Right ventricle myocardium superior (tissue), 1 donor: ENCODE data around the gene PRELP. TPM values are rescaled to one million over a fixed set of nuclear protein-coding genes. Genes with fewer than 3 reads are reported as not detected.

Experiments used
- ATAC-seq: fragments of 200-7000 bp; cut with Tn5 transposase; one replicate; pipeline ENCODE4 v1.9.1; 2020; ENCODE audit warnings: mild to moderate bottlenecking; ENCODE audit not compliant: poor library complexity
- DNase-seq: peaks from one replicate; pipeline ENCODE4 v3.0.0-alpha.2; 2020
- intact Hi-C: fragments of 100-400 bp; cut with DNase I; formaldehyde crosslinking; loops from one replicate; pipeline ENCODE4 v1.11.2; 2022
- total RNA-seq: library from RNA; stranded (reverse); fragmentation: NEBNext Ultra II Directional; extraction: Animal tissue kit (Norgen Biotek cat#: 25700); gene quantifications from one replicate; pipeline ENCODE4 v1.2.1, GENCODE V29; 2021
- donor health status: DM: no; HTN: yes; CAD: no; lungs with severe emphysema.

Gene PRELP
- total RNA-seq, 1 donor from 2014 or later, result 22.9 TPM

DNA sequence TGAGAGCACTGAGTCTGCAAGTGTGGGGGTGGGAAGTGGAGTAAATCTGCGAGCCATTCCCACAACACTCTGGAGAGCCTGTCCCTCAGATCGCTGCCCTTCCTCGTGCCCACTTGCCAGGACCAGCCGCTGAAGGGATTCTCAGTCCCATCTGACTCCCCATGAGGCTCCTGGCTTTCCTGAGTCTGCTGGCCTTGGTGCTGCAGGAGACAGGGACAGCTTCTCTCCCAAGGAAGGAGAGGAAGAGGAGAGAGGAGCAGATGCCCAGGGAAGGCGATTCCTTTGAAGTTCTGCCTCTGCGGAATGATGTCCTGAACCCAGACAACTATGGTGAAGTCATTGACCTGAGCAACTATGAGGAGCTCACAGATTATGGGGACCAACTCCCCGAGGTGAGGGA is 20.2 kb downstream of the PRELP start:
- no peak for ATAC-seq
- DNase-seq, result no peak
- intact Hi-C loops, result no loop called here

DNA sequence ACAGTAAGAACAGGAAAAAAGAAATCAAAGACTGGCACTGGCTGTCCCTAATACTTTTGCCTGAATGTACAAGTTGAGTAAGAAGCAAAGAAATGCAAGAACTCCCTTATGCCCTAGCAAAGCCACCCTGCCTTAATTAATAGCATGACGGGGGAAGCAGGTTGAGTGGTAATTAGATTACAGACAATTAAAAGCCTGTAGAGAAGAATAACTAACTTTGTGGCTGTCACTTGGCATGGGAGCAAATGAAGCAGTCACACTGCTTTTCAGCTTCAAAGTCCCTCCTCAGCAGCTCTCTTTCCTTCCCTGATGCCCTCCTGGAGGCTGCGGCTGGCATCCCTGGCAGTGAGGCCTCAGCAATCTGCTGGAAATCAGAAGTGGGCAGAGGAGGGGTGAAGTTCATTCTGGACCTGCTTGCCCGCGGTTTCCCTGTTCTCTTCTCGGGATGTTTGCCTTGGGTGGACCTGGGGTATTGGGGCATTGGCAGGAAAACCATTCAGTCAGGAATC is 21.7 kb downstream of the PRELP start:
- no peak for DNase-seq
- no peak for ATAC-seq
- intact Hi-C loops, result no loop called here

DNA sequence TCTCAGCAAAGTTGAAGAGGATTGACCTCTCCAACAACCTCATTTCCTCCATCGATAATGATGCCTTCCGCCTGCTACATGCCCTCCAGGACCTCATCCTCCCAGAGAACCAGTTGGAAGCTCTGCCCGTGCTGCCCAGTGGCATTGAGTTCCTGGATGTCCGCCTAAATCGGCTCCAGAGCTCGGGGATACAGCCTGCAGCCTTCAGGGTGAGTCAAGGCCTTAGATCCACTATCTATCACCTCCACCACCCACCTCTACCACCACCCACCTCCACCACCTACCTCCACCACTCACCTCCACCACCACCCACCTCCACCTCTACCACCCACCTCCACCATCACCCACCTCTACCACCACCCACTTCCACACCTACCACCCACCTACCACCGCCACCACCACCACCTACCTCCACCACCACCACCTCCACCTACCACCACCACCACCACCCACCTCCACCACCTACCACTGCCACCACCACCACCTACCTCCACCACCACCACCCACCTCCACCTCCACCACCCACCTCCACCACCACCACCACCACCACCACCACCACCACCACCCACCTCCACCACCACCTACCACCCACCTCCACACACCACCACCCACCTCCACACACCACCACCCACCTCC is 24.2 kb downstream of the PRELP start:
- intact Hi-C loops, result loop anchor here (10.0 kb wide), 1 partner anchor 275 kb away; no protein-coding TSS in a partner anchor
- no peak for ATAC-seq
- no peak for DNase-seq

DNA sequence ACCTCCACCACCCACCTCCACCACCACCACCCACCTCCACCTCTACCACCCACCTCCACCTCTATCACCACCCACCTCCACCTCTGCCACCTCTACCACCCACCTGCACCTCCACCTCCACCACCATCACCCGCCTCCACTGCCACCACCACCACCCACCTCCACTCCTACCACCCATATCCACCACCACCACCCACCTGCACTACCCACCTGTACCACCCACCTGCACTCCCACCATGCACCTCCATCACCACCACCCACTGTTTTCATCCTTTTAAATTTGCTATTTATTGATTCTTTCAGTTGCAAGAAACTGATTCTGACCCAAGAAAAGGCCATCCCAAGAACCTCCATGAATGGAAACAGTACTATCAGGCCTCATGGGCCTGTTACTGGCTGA is 24.7 kb downstream of the PRELP start:
- no peak for DNase-seq
- intact Hi-C loops, result loop anchor here (10.0 kb wide), 1 partner anchor 275 kb away; no protein-coding TSS in a partner anchor
- ATAC-seq, result no peak

DNA sequence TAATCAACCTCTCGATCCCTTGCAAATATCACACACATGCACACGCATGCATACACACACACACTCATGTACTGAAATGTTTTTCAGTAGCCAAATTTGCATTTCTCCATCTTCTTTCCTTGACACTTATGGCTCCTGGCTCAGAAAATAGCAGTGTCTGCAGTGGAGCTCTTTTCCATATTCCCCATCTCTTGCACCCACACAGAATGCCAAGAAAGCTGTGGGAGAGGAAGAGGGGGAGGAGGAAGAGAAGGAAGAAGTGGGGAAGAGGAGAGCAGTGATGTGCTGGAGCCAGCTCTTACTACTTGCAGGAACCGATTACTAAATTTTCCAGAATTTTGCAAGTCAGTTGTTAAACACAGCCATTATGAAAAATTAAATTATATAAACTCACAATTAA is 28.2 kb downstream of the PRELP start:
- no peak for ATAC-seq
- intact Hi-C loops, result loop anchor here (2.0 to 10.0 kb wide), 2 partner anchors 199 to 271 kb away; no protein-coding TSS in a partner anchor
- no peak for DNase-seq

DNA sequence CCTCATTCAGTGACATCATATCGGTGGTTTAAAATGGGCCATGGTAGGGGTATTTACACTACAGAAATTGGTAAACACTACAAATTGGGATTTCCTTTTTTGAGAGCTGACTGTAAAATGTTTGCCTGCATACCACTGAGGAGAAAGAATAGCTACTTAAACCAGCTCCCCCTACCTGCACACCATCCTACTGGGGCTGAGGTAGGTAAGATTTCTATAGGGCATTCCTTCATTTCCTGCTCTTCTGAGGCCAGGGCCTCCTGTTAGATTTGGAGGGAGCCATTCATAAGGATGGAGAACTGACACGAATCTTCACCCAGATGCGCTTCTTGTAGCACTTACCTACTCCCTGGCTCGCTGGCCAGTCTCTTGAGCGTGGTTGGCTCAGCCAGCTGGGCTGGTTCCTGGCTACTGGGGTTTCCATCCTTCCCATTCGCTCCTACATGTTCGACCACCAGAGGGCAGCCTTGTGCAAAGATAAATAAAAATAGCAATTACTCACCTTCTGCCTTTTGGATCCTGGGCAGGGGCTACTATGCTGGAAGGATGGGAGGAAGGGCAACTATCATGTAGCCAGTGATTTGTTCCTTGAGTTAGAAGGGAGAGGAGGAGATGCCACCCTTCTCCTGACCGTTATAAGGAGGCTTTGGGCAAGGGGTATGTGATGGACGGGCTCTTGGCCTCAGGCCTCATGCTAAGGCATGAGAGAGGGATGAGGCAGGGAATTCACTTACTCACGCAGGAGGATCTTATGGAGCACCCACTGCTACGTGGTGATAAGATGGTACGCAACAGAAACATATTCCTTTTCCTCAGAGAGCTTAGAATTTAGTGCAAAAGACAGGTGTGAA is 29.0 kb downstream of the PRELP start:
- DNase-seq (peak; percentile 85), ATAC-seq (peak; percentile 64)
- intact Hi-C loops, result loop anchor here (2.0 to 10.0 kb wide), 4 partner anchors 103 to 270 kb away; partner anchors contain the start of gene ATP2B4

DNA sequence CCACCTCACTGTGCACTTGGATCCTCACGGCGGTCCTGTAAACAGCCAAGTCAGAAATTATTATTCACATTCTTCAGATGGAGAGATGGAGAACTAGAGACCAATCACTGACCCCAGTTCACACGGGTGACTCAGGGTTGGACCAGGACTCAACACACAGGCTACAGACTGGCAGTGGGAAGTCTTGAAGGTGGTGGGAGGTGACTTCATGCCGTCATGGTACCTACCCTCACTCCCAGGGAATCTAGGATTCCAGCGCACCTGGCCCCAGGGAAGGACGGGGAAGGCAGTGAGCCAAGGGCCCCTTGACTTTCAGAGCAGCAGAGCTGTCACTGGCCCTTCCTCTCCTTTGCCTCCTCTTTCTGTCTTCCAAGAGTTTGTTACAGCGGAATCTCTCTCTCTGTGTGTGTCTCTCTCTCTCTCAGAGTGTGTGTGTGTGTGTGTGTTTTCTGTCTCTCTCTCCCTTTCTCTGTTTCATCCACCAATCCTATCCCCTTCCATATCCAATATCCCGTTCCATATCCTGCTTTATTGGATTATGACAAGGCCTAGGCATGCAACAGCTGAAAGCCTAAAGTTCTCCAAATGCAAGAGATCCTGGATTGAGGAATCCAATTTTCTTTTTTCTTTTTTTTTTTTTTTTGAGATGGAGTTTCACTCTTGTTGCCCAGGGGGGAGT is 30.1 kb downstream of the PRELP start:
- intact Hi-C loops, result loop anchor here (2.0 to 10.0 kb wide), 4 partner anchors 102 to 269 kb away; partner anchors contain the start of gene ATP2B4
- no peak for DNase-seq
- no peak for ATAC-seq

DNA sequence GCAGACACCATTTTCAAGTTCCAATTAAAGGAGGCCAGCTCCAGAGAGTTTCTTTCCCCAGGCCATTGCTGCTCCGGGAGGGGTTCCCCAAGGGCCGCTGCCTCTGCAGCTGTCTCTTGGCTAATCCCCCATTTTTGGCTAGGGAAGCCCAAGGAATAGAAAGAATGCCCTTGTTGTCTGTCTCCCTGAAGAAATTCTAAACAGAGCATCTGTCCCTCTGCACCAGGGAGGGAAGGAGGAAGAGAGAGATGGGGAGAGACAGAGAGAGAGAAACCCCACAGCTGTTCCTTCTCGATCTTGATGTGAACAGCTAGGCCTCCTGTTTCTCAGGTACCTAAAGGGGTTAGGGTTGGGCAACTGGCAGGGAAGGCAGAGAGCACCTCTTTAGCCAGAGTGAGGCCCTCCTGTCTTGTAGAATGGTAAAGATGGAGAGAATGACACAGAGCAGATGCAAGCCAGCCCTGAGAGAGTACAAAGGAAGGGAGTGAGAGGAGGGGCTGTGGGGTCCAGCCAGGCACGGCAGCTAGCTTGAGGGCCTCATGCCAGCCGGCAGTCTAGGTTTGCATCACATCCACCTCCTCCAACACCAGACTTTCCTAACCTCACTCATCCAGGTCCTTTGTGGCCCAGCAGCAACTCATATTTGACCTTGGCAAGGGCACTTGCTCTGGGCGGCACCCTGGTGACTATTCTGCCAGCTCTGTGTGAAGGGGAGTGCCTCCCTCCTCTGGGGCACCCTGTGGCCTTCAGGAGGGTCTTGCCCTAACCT is 31.4 kb downstream of the PRELP start:
- no peak for DNase-seq
- peak; percentile 51 for ATAC-seq
- intact Hi-C loops, result loop anchor here (5.0 to 10.0 kb wide), 3 partner anchors 100 to 268 kb away; partner anchors contain the start of gene ATP2B4

DNA sequence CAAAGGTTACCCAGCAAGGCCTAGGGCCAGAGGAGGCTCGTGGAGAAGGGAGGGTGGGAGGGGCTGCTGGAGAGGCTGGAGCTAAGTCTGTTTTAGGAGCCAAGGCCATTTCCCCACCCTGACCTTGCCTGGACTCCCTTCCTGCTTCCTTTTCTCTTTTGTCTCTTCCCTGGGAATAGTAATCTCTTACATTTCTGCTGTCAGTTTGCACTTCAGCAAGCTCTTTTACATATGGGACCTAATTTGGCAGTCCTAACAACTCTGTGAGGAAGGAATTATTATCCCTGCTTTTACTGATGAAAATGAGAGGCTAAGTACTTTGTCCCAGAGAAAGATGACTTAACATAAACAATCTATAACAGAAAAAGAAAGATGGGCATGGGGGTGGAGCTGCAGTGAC is 32.2 kb downstream of the PRELP start:
- no peak for DNase-seq
- peak; percentile 6 for ATAC-seq
- intact Hi-C loops, result loop anchor here (5.0 to 10.0 kb wide), 3 partner anchors 100 to 267 kb away; partner anchors contain the start of gene ATP2B4

DNA sequence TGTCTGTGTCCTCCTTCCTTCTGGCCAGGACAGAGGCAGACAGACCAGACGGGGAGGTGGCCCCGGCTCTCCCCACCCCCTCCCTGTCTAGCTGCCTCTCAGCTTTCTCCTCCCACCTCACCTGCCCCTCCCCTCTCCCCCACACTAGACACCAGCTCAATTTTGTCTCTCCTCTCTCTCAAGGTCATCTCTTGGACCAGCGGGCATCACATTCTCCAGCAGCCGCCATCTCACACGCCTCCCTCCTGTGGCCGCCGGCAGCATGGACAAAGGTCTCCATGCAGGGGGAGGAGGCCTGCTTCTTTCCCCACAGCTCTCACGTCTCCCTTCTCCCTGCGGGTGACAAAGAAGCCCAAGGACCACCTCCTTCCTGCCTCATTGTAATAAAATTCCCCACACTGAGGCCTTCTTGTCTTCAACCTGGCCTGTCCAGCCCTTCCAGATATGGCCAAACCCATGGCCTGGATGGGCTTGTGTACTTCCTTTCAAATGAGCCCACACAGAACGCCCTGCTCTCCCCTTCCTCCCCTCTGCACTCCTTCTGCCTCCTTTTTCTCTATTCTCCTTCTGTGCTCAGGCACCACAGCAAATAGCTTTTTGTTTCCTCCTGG is 33.0 kb downstream of the PRELP start:
- intact Hi-C loops, result loop anchor here (5.0 to 10.0 kb wide), 3 partner anchors 99 to 266 kb away; partner anchors contain the start of gene ATP2B4
- no peak for DNase-seq
- ATAC-seq, result peak; percentile 55

DNA sequence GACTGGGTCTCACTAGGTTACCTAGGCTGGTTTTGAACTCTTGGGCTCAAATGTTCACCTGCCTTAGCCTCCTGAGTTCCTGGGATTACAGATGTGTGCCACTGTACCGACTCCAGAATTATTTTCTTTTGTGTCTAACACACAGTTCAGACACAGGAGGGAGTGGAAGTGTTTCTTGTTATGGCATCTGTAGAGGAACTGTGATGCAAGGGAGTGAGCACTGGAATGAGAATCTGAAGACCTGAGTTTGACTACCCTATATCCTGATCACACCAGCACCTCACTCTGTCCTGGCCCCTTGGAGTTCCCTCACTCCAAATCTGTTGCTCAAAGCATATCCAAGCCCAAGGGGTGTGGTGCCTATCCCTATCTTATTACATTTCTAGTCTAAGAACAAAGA is 33.5 kb downstream of the PRELP start:
- ATAC-seq, result no peak
- intact Hi-C loops, result loop anchor here (5.0 to 10.0 kb wide), 3 partner anchors 98 to 266 kb away; partner anchors contain the start of gene ATP2B4
- DNase-seq, result no peak

DNA sequence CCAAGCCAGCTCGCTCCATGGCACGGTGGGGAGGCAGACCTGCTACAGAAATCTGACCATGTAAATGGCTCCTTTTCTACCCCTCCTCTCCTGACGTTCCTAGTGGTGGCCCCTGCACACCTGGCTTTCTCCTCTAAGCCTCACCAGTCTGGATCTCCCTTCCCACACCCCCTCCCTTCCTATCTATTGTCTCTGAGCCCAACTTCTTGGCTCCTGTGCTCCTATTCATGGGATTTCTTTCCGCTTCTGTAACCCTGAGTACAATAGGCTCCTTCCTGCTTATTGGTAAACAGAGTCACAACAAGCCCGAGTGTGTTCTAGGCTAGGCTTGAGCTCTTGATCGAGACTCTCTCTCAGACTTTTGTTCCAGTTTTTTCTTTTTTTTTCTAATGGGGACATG is 35.9 kb downstream of the PRELP start:
- intact Hi-C loops, result no loop called here
- ATAC-seq (no peak), DNase-seq (no peak)

DNA sequence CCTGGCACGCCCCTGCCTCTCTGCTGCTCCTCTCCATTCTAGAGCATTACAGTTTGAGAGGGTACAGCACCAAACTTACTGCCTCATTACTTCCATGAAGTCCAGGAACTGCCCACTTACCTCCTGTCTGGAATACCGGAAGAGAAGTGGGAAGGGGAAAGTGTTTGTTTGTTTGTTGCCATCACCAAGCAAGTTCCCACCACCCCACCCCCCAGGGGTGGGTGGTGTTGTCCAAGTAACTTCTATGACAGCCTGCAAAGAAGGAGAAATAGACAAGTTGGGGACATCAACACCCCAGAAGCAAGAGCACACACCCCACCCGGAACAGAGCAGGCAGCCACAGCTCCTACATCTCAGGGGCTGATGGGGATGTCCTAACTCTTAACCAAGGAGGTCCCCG is 36.3 kb downstream of the PRELP start:
- ATAC-seq, result no peak
- DNase-seq, result no peak
- intact Hi-C loops, result no loop called here

DNA sequence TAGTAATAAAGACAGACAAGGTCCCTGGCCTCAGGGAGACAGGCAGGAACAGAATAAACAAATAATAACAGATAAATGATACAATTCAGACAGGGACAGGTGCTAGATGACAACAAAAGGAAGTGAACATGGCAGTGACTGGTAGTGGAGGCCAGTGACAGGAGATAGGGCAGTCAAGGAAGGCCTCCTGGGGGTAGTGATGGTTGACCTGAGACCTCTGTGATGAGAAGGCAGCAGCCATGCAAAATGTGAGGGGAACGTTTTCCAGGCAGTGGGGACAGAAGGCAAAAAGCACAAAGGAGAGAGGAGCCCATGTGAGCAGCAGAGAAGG is 36.9 kb downstream of the PRELP start:
- intact Hi-C loops, result no loop called here

DNA sequence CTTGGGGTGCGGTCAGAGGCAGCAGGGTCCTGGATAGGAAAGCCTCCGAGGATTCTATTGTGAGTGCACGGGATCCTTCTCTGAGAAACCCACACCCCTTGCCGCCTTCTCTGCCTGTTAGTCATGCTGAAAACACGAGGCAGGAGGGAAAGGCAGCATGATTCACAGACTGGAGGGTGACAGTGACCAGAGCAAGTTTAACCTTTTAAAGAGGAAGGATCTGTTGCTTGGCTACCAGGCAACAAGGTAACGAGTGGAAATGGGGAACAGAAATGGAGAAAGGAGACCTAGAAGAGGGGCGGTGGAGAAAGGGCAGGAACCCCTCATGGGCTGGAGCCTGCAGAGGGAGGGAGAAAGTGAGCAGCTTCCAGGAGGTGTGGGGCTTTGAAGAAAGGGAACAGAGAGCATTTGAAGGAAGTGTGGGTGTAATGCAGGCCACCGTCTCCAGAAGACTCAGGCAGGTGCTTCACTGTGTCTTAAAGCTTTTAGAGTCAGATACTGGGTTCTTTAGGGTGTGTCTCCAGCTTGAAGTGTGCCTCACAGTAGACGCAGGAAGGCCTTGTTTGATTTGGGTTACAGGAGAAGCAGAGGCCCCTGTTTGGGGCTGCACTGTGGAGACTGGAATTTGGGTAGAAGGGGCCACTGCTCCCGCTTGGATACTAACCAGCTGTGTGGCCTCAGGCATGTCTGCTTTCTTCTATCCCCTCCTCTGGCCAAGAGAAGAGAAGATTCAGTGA is 37.4 kb downstream of the PRELP start:
- DNase-seq (no peak), ATAC-seq (peak; percentile 6)
- intact Hi-C loops, result no loop called here

More for the DNA sequence above, 36.9 kb downstream of the PRELP start:
- no peak for ATAC-seq
- no peak for DNase-seq

DNA sequence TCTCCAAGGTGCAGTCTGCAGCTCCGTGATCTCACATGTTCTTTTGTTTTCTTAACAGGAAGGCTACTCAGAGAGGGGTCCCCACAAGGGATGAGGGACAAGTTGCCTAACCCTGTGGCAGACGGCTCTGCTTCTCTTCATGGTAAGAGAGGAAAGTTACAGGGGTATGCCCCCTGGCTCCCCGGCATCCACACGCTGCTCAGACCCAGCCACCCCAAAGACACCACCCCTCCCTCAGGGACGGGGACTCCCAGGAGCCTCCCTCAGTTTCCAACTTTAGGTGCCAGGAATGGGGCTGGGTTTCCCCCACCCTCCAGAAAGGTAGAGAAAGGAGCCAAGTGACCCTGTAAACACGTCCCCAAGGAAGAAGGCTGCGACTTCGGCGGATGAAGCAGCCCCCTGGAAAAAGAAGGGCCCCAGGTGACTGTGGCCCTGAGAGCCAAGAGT is 38.0 kb downstream of the PRELP start:
- intact Hi-C loops, result no loop called here

DNA sequence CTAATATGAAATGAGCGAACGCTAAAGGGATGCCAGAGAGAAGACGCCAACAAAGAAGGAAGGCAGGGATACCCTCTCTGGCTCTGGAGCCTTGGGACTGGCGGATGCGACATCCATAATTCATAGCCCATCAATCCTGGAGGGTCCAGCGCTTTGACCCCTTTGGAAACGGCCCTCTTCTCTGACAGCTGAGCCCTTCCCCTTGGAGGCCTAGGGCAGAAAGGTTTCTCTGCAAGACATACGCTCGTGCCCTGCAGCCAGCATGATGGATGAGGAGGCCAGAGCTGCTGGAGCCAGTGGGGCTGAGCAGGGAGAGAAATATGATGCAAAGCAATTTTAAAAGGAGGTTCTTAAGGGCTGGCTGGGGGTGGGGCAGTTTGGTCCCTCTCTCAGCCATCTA is 40.6 kb downstream of the PRELP start:
- intact Hi-C loops, result no loop called here
- ATAC-seq, result no peak
- no peak for DNase-seq

More for the DNA sequence above, 38.0 kb downstream of the PRELP start:
- no peak for DNase-seq
- ATAC-seq, result no peak
